ENCODE measurements around the gene WDR74. TPM values are rescaled to one million over a fixed set of nuclear protein-coding genes. Genes with fewer than 3 reads are reported as not detected.
A peak's percentile ranks its signal among the peaks of the same experiment; 100 is the strongest.

WDR74 gene
- total and polyA plus RNA-seq, 9 of the 15 experiments (the other 6 are each of a cell fraction or from before 2014, with no cell fraction given): 32.7 to 210 (median 114) TPM

GRCh38 chr11:62841361-62842170, 2.2 kb upstream of the WDR74 start (continued):
- peak; percentile 70 for TF ChIP-seq CBFA2T3 (IDR thresholded peaks at IDR 0.05)
- TF ChIP-seq ARNT (IDR thresholded peaks at IDR 0.05): peak; percentile 97 to 99
- no peak for TF ChIP-seq SAFB (IDR thresholded peaks at IDR 0.05; ENCODE audit: borderline replicate concordance, low read depth, low read length)
- peak; percentile 74 for TF ChIP-seq GABPA (tag; conservative IDR thresholded peaks at IDR 0.05; ENCODE audit: low read depth)
- TF ChIP-seq SMARCA5 (IDR thresholded peaks at IDR 0.05): no peak
- no peak for TF ChIP-seq NELFE (IDR thresholded peaks at IDR 0.05; ENCODE audit: insufficient read depth, insufficient read length)
- peak; percentile 85 for TF ChIP-seq GABPB1 (CRISPR knock-in tag; IDR thresholded peaks at IDR 0.05)
- peak; percentile 100 for TF ChIP-seq ERF (CRISPR knock-in tag; IDR thresholded peaks at IDR 0.05)
- peak; percentile 90 for TF ChIP-seq ARID4B (CRISPR knock-in tag; IDR thresholded peaks at IDR 0.05)
- peak; percentile 80 for TF ChIP-seq RFX1 (IDR thresholded peaks at IDR 0.05)
- TF ChIP-seq HNRNPL (IDR thresholded peaks at IDR 0.05; ENCODE audit: low read depth, low read length): peak; percentile 92
- TF ChIP-seq ADNP (tag; IDR thresholded peaks at IDR 0.05): no peak
- TF ChIP-seq HDAC6 (IDR thresholded peaks at IDR 0.05; ENCODE audit: low read depth, low read length): peak; percentile 97
- TF ChIP-seq ZNF518B (CRISPR knock-in tag; IDR thresholded peaks at IDR 0.05): peak; percentile 100
- TF ChIP-seq ZNF282 (CRISPR knock-in tag; IDR thresholded peaks at IDR 0.05): peak; percentile 98
- peak; percentile 100 for TF ChIP-seq OTX1 (CRISPR knock-in tag; IDR thresholded peaks at IDR 0.05)
- TF ChIP-seq ETV6 (IDR thresholded peaks at IDR 0.05; ENCODE audit: borderline replicate concordance in 1 of 2, low read depth in 2 of 2, low read length in 1 of 2): peak; percentile 53 to 93; a peak in 3 of 4 replicates
- peak; percentile 87 for TF ChIP-seq ETV6 (CRISPR knock-in tag; IDR thresholded peaks at IDR 0.05; ENCODE audit: borderline replicate concordance)
- peak; percentile 49; the same call in 1 of the 2 replicates for TF ChIP-seq TCF7L2 (IDR thresholded peaks at IDR 0.05; ENCODE audit: low read depth, low read length)
- no peak for TF ChIP-seq SAP30 (IDR thresholded peaks at IDR 0.05; ENCODE audit: borderline replicate concordance, insufficient read depth, low read depth, low read length, poor library complexity, severe bottlenecking)
- peak; percentile 56 to 63; a peak in 3 of 4 replicates for TF ChIP-seq RCOR1 (IDR thresholded peaks at IDR 0.05; ENCODE audit: borderline replicate concordance in 1 of 2, low read depth in 2 of 2, low read length in 2 of 2)

Measured in K562 (cell line).